ENCODE data around the gene PCDHGB4.
A peak's percentile ranks its signal among the peaks of the same experiment; 100 is the strongest.
"Not testable (repeated sequence)": the region's sequence is repeated elsewhere in the genome, so short reads cannot be mapped to it uniquely, and the experiment has no call there.

PCDHGB4 gene

GRCh38 chr5:141399555-141400258 is 12.2 kb downstream of the PCDHGB4 start:
- TF ChIP-seq, protein P1, sequence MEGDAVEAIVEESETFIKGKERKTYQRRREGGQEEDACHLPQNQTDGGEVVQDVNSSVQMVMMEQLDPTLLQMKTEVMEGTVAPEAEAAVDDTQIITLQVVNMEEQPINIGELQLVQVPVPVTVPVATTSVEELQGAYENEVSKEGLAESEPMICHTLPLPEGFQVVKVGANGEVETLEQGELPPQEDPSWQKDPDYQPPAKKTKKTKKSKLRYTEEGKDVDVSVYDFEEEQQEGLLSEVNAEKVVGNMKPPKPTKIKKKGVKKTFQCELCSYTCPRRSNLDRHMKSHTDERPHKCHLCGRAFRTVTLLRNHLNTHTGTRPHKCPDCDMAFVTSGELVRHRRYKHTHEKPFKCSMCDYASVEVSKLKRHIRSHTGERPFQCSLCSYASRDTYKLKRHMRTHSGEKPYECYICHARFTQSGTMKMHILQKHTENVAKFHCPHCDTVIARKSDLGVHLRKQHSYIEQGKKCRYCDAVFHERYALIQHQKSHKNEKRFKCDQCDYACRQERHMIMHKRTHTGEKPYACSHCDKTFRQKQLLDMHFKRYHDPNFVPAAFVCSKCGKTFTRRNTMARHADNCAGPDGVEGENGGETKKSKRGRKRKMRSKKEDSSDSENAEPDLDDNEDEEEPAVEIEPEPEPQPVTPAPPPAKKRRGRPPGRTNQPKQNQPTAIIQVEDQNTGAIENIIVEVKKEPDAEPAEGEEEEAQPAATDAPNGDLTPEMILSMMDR (IDR thresholded peaks at IDR 0.05; ENCODE audit: low read depth, low read length) = no peak
- H3K4me3 ChIP-seq (ENCODE audit: low read depth, low read length) = no peak overlapping the region

- TF ChIP-seq, protein P1 (IDR thresholded peaks at IDR 0.05; ENCODE audit: low read depth, low read length) = no peak; the same call in 1 of the 2 replicates
- no peak within 1 kb of the TSS for H3K4me3 ChIP-seq (ENCODE audit: low read depth, low read length)
These were observed 15.2 kb downstream of the PCDHGB4 start, which contains the start of gene PCDHGA9 for GRCh38 chr5:141402553-141403243. Gene PCDHGA9, plus strand, starts transcription at chr5:141402778. Its CDS starts 175 bp downstream, at chr5:141402953.

GRCh38 chr5:141403387-141403786 is 15.9 kb downstream of the PCDHGB4 start:
- H3K4me3 ChIP-seq (ENCODE audit: low read depth, low read length) = no peak overlapping the region
- TF ChIP-seq, protein P1 (IDR thresholded peaks at IDR 0.05; ENCODE audit: low read depth, low read length) = no peak

- H3K4me3 ChIP-seq (ENCODE audit: low read depth, low read length) = not testable (repeated sequence)
- TF ChIP-seq, protein P1 (IDR thresholded peaks at IDR 0.05; ENCODE audit: low read depth, low read length) = 0 out of 2 replicates have a peak, but pooled peaks have one; percentile 15
These were observed 20.4 kb downstream of the PCDHGB4 start, which contains the start of gene PCDHGB6 for GRCh38 chr5:141407790-141408505. Gene PCDHGB6, plus strand, starts transcription at chr5:141408021. Its CDS starts 182 bp downstream, at chr5:141408203.

GRCh38 chr5:141409598-141410306 is 22.3 kb downstream of the PCDHGB4 start:
- TF ChIP-seq, protein P1 (IDR thresholded peaks at IDR 0.05; ENCODE audit: low read depth, low read length) = no peak
- no peak overlapping the region for H3K4me3 ChIP-seq (ENCODE audit: low read depth, low read length)

DNA sequence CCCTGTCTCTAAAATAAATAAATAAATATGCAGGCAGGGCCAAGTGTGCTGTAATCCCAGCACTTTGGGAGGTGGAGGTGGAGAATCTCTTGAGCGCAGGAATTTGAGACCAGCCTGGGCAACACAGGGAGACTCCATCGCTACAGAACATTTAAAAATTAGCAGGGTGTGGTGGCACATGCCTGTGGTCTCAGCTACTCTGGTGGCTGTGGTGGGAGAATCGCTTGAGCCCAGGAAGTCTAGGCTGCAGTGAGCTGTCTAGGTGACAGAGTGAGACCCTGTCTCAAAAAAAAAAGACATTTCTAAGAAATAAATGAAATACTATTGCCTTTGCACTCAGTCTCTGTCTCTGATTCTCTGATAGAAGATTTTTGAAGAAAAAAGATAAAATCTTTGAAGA is 24.1 kb downstream of the PCDHGB4 start:
- TF ChIP-seq, protein P1 (IDR thresholded peaks at IDR 0.05; ENCODE audit: low read depth, low read length) = no peak
- H3K4me3 ChIP-seq (ENCODE audit: low read depth, low read length) = no peak overlapping the region

All from WI38 (cell line).